Measurements from ENCODE around the gene NEXMIF. TPM values are rescaled to one million over a fixed set of nuclear protein-coding genes. Genes with fewer than 3 reads are reported as not detected.

NEXMIF gene
- total RNA-seq, 1 experiment from 2014 or later: not detected

DNA sequence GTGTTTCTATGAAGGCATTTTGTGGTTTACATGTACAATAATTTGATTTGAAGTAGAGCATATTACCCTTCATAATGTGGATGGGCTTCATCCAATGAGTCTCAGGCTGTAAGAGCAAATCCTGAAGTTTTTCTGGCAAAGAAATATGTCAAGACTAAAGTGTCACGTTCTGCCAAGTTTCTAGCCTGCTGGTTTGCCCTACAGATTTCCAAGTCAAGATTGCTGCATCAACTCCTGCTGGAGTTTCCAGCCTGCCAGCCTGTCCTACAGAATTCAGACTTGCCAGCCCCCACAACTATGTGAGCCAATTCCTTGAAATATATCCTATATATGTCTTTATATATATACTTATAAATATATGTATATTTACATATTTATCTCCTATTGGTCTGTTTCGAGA lies 240.8 kb downstream of the NEXMIF start:
- intact Hi-C loops (cut with micrococcal nuclease; ENCODE audit: unreplicated experiment): no loop called here
- ChIA-PET CTCF (no interaction called here), POLR2A (ENCODE audit: unreplicated experiment) (no interaction called here)
- TF ChIP-seq EZH2 (IDR thresholded peaks at IDR 0.05; ENCODE audit: low read depth): no peak
- TF ChIP-seq, protein P1, sequence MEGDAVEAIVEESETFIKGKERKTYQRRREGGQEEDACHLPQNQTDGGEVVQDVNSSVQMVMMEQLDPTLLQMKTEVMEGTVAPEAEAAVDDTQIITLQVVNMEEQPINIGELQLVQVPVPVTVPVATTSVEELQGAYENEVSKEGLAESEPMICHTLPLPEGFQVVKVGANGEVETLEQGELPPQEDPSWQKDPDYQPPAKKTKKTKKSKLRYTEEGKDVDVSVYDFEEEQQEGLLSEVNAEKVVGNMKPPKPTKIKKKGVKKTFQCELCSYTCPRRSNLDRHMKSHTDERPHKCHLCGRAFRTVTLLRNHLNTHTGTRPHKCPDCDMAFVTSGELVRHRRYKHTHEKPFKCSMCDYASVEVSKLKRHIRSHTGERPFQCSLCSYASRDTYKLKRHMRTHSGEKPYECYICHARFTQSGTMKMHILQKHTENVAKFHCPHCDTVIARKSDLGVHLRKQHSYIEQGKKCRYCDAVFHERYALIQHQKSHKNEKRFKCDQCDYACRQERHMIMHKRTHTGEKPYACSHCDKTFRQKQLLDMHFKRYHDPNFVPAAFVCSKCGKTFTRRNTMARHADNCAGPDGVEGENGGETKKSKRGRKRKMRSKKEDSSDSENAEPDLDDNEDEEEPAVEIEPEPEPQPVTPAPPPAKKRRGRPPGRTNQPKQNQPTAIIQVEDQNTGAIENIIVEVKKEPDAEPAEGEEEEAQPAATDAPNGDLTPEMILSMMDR (conservative IDR thresholded peaks at IDR 0.05): no peak
- BruUV-seq (replicated peaks): no TSS peak
- Histone ChIP-seq H4K20me1 (ENCODE audit: insufficient read depth) (no peaks in the 10 kb centered on the region), H3K79me2 (ENCODE audit: low read depth) (no peaks in the 10 kb centered on the region), H3K9me2 (ENCODE audit: insufficient read depth) (no peaks in the 10 kb centered on the region), H3K27me3 (ENCODE audit: insufficient read depth, low read depth) (no peaks in the 10 kb centered on the region; the same call in 1 of the 2 replicates), H3K4me1 (replicated peaks; ENCODE audit: insufficient read depth) (no peaks in the 10 kb centered on the region), H3K4me3 (no peak overlapping the region), H3K27ac (no peak overlapping the region), H3K36me3 (ENCODE audit: low read depth) (no peaks in the 10 kb centered on the region), H3K4me2 (no peak overlapping the region), H2AFZ (no peak overlapping the region), H3F3A (ENCODE audit: insufficient read depth, low read depth) (no peaks in the 10 kb centered on the region), H3K9me3 (ENCODE audit: insufficient read depth, low read depth) (no peaks in the 10 kb centered on the region)
- no peak for DNase-seq

Other genes with a start within 250 kb of the NEXMIF start
- gene ABCB7, start 230.8 kb upstream of the NEXMIF start, total RNA-seq (2021): 25.8 and 28.7 TPM in 2 replicates

Data from PC-9 (cell line).